Stimulated activated CD8-positive, alpha-beta memory T cell treated with anti-CD3 and anti-CD28 coated beads, Interleukin-2, amount 100 ng/mL, for 48 hours (primary cell): ENCODE results near the gene IRF2BP2.

Source experiments
- DNase-seq, 2 donors: peaks; one replicate each; pipeline ENCODE4 v3.0.0-alpha.2; 2020; ENCODE audit warnings: low read depth in 2 of 2

Gene IRF2BP2

DNA sequence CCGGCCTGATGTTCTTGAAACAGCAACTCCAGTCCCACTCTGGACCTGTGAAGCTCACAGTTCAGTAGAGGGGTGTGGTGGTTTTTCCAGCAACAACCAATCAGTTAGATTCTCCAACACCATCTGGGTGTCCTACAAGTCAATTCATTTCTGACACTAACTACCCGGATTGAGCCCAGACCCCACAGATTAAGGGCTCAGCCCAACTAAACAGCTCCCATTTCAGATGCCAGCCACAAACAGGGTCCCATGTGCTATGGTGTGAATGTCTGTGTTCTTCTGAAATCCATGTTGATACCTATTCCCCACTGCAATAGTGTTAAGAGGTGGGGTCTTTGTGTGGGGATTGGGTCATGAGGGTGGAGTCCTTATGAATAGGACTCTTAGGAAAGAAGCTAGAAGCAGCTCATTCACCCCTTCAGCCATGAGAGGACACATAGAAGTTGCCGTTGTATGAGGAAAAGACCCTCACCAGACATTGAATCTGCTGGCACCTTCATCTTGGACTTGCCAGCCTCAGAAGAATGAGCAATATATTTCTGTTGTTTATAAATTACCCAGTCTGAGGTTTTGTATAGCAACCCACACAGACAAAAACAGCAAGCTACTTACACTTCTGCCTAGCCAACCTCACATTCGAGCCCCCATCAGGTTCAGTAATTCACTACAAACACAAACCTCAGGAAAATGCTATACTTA, 53.6 kb downstream of the IRF2BP2 start:
- no peak for DNase-seq

DNA sequence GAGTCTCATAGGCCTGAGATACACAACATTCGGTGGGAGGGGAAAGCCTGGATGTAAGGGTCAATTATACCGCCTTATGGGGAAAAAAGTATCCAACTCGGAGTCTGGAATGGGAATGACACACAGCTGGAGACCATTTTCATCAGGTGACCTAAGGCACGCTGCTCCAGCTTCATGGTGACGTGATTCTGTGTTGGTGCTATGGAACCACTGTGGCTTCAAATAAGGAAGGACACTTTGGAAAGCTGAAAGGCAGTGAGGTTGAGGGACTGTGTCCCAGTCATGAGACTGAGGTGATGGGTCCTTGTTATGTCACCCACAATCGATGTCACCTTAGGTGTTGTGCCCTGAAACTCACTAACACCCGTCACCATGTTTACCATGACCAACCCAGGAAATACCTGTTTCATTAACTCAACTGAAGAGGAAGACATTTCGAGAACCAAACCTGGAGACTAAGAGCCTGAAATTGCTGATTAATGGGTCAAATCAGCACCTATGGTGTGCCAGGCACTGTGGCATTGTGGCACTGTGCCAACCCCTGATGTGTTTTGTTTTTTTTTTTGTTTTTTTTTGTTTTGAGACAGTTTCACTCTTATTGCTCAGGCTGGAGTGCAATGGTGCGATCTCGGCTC, 54.5 kb downstream of the IRF2BP2 start:
- DNase-seq, result no peak

DNA sequence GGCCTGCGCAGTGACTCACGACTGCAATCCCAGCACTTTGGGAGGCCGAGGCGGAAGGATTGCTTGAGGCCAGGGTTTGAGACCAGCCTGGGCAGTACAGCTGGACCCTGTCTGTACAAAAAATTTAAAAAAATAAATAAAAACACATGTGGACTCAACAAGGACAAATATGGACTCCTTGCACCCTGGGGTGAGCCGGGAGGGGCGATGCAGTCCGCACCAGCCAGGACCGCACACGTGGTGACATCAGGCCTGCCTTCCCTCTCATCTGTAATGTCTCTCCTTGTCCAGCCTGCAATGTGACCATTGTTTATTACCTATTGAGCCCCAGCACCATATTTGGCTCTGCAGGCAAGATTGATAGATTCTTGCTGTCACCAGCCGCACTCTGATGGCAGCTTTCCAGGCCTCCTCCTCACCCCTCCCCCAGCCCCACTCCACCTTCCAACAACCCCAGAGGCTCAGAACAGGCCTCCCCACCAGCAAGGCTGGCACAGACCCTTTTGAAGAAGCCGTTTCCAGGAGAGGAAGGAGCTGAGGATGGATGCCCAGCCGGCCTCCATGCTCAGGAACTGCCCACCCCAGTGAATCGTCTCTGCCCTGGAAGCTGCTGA, 55.2 kb downstream of the IRF2BP2 start:
- DNase-seq, result no peak
